B cell (primary cell): ENCODE data around the gene MBD6. TPM values are rescaled to one million over a fixed set of nuclear protein-coding genes. Genes with fewer than 3 reads are reported as not detected.

ENCODE experiments used
- ATAC-seq: fragments of 200-7000 bp; cut with Tn5 transposase; one replicate; pipeline ENCODE4 v1.10.0; 2021; ENCODE audit warnings: low read depth, mild to moderate bottlenecking, moderate number of reproducible peaks, moderate library complexity
- CTCF ChIA-PET: fragments of 350-600 bp; sonication (Branson Sonifier 250); formaldehyde crosslinking; loops from one replicate; lab custom pipeline; 2021; ENCODE audit warnings: antibody characterized with exemption, inconsistent platforms; lab: Charles Lee
- POLR2A ChIA-PET: fragments of 350-600 bp; sonication (Branson Sonifier 250); formaldehyde crosslinking; loops from one replicate; lab custom pipeline; 2021; ENCODE audit warnings: antibody characterized with exemption; lab: Charles Lee
- DNase-seq: peaks from one replicate; pipeline ENCODE4 v3.0.0; 2013
- H2AFZ ChIP-seq: 2 replicates; pipeline ENCODE4 v1.6.1; 2012; ENCODE audit warnings: mild to moderate bottlenecking, low read depth, low read length; ENCODE audit not compliant: insufficient read depth, poor library complexity, severe bottlenecking
- H3K27ac ChIP-seq, 2 donors: 1 replicate in 1 of 2; 2 replicates in 1 of 2; pipeline ENCODE4 v1.5.1; 2012 to 2013; ENCODE audit warnings: low read length in 2 of 2, mild to moderate bottlenecking in 2 of 2, moderate library complexity in 1 of 2
- H3K27me3 ChIP-seq, 4 experiments: fragments of 200-600 bp in 1 of 4; sonication (generic) in 1 of 4; replicated peaks in 1 of 4; 1 replicate in 2 of 4; 2 replicates in 2 of 4; pipeline versions ENCODE4 v1.6.1 to v1.7.0; 2013 to 2016; ENCODE audit warnings: low read length in 3 of 4, mild to moderate bottlenecking in 2 of 4, mixed read lengths in 1 of 4, moderate library complexity in 1 of 4; ENCODE audit not compliant: insufficient read depth in 4 of 4, control insufficient read depth in 3 of 4; ENCODE audit errors: control extremely low read depth in 1 of 4
- H3K36me3 ChIP-seq, 2 experiments: replicated peaks in 1 of 2; 1 replicate in 1 of 2; 2 replicates in 1 of 2; pipeline versions ENCODE4 v1.6.1 to v1.7.1; 2013; ENCODE audit warnings: low read length in 1 of 2; ENCODE audit not compliant: insufficient read depth in 2 of 2, control insufficient read depth in 1 of 2; ENCODE audit errors: control extremely low read depth in 1 of 2, extremely low read depth in 1 of 2
- H3K4me1 ChIP-seq, 2 donors: fragments of 200-600 bp in 1 of 2; sonication (generic) in 1 of 2; 1 replicate in 1 of 2; 2 replicates in 1 of 2; pipeline versions ENCODE4 v1.5.1 to v1.6.1; 2013 to 2017; ENCODE audit warnings: low read length in 2 of 2; ENCODE audit not compliant: control insufficient read depth in 2 of 2, insufficient read depth in 2 of 2
- H3K4me2 ChIP-seq: replicated peaks from 2 replicates; pipeline ENCODE3; 2012; ENCODE audit warnings: mild to moderate bottlenecking, low read depth, low read length; ENCODE audit not compliant: poor library complexity, severe bottlenecking
- H3K4me3 ChIP-seq, 5 experiments: fragments of 200-600 bp in 1 of 5; sonication (generic) in 1 of 5; 1 replicate in 3 of 5; 2 replicates in 2 of 5; pipeline versions ENCODE4 v1.5.1 to v1.7.0; 2011 to 2016; ENCODE audit warnings: low read length in 4 of 5, mild to moderate bottlenecking in 4 of 5, low read depth in 2 of 5, control low read depth in 1 of 5, moderate library complexity in 1 of 5; ENCODE audit not compliant: insufficient read depth in 1 of 5; ENCODE audit errors: control extremely low read depth in 1 of 5, extremely low read depth in 1 of 5
- H3K79me2 ChIP-seq: fragments of 200-600 bp; sonication (generic); one replicate; pipeline ENCODE4 v1.6.0; 2016; ENCODE audit warnings: low read length; ENCODE audit not compliant: control insufficient read depth, insufficient read depth
- H3K9ac ChIP-seq: fragments of 200-600 bp; sonication (generic); 2 replicates; pipeline ENCODE4 v1.6.1; 2017; ENCODE audit warnings: mild to moderate bottlenecking, low read length, moderate library complexity
- H3K9me3 ChIP-seq, 3 donors: one replicate each; pipeline versions ENCODE4 v1.6.1 to v1.7.1; 2013; ENCODE audit warnings: low read length in 2 of 3; ENCODE audit not compliant: control insufficient read depth in 2 of 3, insufficient read depth in 1 of 3; ENCODE audit errors: control extremely low read depth in 1 of 3
- H4K20me1 ChIP-seq: 2 replicates; pipeline ENCODE4 v1.6.0; 2012; ENCODE audit warnings: mild to moderate bottlenecking, low read length; ENCODE audit not compliant: insufficient read depth, control insufficient read depth, poor library complexity, severe bottlenecking
- H3K27ac Mint-ChIP-seq: one replicate; pipeline ENCODE4 v1.8.0; 2021; ENCODE audit warnings: mixed read lengths
- H3K27me3 Mint-ChIP-seq: one replicate; pipeline ENCODE4 v1.8.0; 2021; ENCODE audit warnings: mixed read lengths
- H3K4me1 Mint-ChIP-seq: one replicate; pipeline ENCODE4 v1.8.0; 2021; ENCODE audit warnings: mixed read lengths
- H3K4me3 Mint-ChIP-seq: one replicate; pipeline ENCODE4 v1.8.0; 2021; ENCODE audit warnings: mixed read lengths
- H3K9me3 Mint-ChIP-seq: one replicate; pipeline ENCODE4 v1.8.0; 2022; ENCODE audit warnings: mixed read lengths; ENCODE audit not compliant: insufficient read depth
- EZH2 ChIP-seq: IDR thresholded peaks from 2 replicates; pipeline ENCODE4 v1.6.1; 2012; ENCODE audit warnings: borderline replicate concordance, low read depth, mild to moderate bottlenecking, moderate library complexity, low read length; ENCODE audit not compliant: insufficient read depth, poor library complexity, severe bottlenecking
- WGBS: methylation state at CpG from one replicate; pipeline ENCODE4 v1.1.5; 2013; ENCODE audit warnings: missing lambda C conversion rate; ENCODE audit not compliant: insufficient coverage; 5-methylcytosine and 5-hydroxymethylcytosine counted together
- intact Hi-C: fragments of 100-400 bp; cut with micrococcal nuclease; formaldehyde crosslinking; loops from one replicate; pipeline ENCODE4 v1.10.0; 2022
- polyA plus RNA-seq: library from polyadenylated mRNA; depleted of rRNA; stranded (reverse); fragments of >200 nt; gene quantifications from 2 replicates; pipeline ENCODE4 v1.2.3, GENCODE V29; 2012
- total RNA-seq, 2 donors: library from RNA; stranded (reverse); fragments of 120-200 nt in 1 of 2; gene quantifications; 1 replicate in 1 of 2; 2 replicates in 1 of 2; pipeline versions ENCODE4 v1.2.3 to v1.2.4, GENCODE V29; 2013 to 2022
- TF ChIP-seq, protein P1 (sequence below): fragments of 200-600 bp; IDR thresholded peaks from one replicate; pipeline ENCODE4 v1.8.0; 2022; ENCODE audit warnings: antibody characterized with exemption, mild to moderate bottlenecking

The MBD6 gene
- total and polyA plus RNA-seq, 2 donors (not counting 1 experiment from before 2014, with no cell fraction given), result 39.4 to 121 TPM

DNA sequence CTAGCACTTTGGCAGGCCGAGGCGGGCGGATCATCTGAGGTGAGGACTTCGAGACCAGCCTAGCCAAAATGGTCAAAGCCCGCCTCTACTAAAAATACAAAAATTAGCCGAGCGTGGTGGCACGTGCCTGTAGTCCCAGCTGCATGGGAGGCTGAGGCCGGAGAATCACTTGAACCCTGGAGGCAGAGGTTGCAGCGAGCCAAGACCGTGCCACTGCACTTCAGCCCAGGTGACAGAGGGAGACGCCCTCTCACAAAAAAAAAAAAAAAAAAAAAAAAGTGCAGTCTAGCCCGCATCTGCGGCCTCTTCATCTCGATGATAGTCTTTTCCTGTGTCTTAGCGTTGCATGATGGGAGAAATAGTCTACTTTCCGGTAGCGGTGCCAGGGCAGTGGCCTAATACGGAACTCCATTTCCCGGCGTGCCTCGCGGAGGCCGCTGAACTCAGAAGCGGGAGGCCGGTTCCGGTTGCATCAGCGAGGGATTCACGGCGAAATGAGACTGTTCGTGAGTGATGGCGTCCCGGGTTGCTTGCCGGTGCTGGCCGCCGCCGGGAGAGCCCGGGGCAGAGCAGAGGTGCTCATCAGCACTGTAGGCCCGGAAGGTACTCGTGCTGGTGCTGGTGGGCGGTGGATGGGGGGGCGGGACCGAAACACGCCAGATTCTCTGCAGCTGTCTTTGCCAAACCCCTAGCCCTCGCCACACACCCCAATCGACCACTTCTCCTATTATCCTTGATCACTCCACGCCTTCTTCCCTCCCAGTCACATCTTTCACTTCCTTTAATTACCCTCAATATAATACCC is 34.8 kb upstream of the MBD6 start, which contains the start of gene MARS1:
MARS1 (plus strand) TSS at position 472 of the 805 bp plus-strand sequence; CDS start at position 495, 23 bp downstream.
- H3K4me3 Mint-ChIP-seq, result peak within 1 kb of the TSS; percentile 89
- POLR2A ChIA-PET, result interaction anchor here (0.7 to 1.0 kb wide), 3 partner anchors 8 to 33 kb away, joined by 3 read pairs; partner anchors contain the start of gene ARHGAP9
- 13% methylated on average over 41 of the region's 47 CpGs for WGBS

More for the DNA sequence above, 34.8 kb upstream of the MBD6 start, which contains the start of gene MARS1:
- CTCF ChIA-PET, result interaction anchor here (0.7 to 3.3 kb wide), 6 partner anchors 9 to 35 kb away, joined by 3 to 18 read pairs (median 8); partner anchors contain the start of gene GLI1
- Mint-ChIP-seq H3K9me3 (no peaks in the 10 kb centered on the region), H3K27me3 (no peaks in the 10 kb centered on the region), H3K27ac (peak within 1 kb of the TSS; percentile 93), H3K4me1 (peaks cover 31% of the 10 kb centered on the region)
- Histone ChIP-seq H3K27ac (peak within 1 kb of the TSS; percentile 42 to 86), H3K79me2 (peaks cover 60% of the 10 kb centered on the region), H3K9me3 (no peaks in the 10 kb centered on the region), H3K4me3 (peak within 1 kb of the TSS; percentile 66 to 95 (median 86)), H3K4me1 (peaks cover 20 to 25% of the 10 kb centered on the region in 2 donors), H3K9ac (peak within 1 kb of the TSS; percentile 77), H3K27me3 (no peaks in the 10 kb centered on the region), H4K20me1 (peaks cover 5% of the 10 kb centered on the region), H2AFZ (peak within 1 kb of the TSS; percentile 85), H3K36me3 (peaks cover 5 to 29% of the 10 kb centered on the region in 2 experiments), H3K4me2 (peak within 1 kb of the TSS; percentile 98)
- ATAC-seq (peak; percentile 98), DNase-seq (peak; percentile 96)
- TF ChIP-seq EZH2, result no peak
- TF ChIP-seq, protein P1, sequence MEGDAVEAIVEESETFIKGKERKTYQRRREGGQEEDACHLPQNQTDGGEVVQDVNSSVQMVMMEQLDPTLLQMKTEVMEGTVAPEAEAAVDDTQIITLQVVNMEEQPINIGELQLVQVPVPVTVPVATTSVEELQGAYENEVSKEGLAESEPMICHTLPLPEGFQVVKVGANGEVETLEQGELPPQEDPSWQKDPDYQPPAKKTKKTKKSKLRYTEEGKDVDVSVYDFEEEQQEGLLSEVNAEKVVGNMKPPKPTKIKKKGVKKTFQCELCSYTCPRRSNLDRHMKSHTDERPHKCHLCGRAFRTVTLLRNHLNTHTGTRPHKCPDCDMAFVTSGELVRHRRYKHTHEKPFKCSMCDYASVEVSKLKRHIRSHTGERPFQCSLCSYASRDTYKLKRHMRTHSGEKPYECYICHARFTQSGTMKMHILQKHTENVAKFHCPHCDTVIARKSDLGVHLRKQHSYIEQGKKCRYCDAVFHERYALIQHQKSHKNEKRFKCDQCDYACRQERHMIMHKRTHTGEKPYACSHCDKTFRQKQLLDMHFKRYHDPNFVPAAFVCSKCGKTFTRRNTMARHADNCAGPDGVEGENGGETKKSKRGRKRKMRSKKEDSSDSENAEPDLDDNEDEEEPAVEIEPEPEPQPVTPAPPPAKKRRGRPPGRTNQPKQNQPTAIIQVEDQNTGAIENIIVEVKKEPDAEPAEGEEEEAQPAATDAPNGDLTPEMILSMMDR, result no peak
- intact Hi-C loops, result loop anchor here (1.0 to 10.0 kb wide), 7 partner anchors 8 to 735 kb away; partner anchors contain the start of genes ARHGAP9, CDK4, DCTN2 and DDIT3
